HCT116 (cell line): ENCODE data around the gene LMBRD2.

Experiments used
- ATF3 ChIP-seq: IDR thresholded peaks from 2 replicates; pipeline ENCODE4 v1.6.1; 2012
- CTCF ChIP-seq, 3 experiments: fragments of 200-600 bp in 1 of 3; sonication (generic) in 1 of 3; IDR thresholded peaks in 2 of 3; conservative IDR thresholded peaks in 1 of 3; 2 replicates each; pipeline ENCODE4 v1.5.1; 2012 to 2017; ENCODE audit warnings: low read depth in 2 of 3, low read length in 2 of 3, antibody characterized with exemption in 1 of 3, borderline replicate concordance in 1 of 3, control low read depth in 1 of 3, mild to moderate bottlenecking in 1 of 3, mixed read lengths in 1 of 3, mixed run types in 1 of 3, moderate library complexity in 1 of 3; ENCODE audit not compliant: insufficient read depth in 1 of 3
- YY1 ChIP-seq: IDR thresholded peaks from 2 replicates; pipeline ENCODE4 v1.6.1; 2011; ENCODE audit warnings: low read length, low read depth, moderate library complexity, mild to moderate bottlenecking; ENCODE audit not compliant: insufficient replicate concordance; ENCODE audit errors: extremely low read depth

- no peak for TF ChIP-seq CTCF (IDR thresholded peaks at IDR 0.05 in 2 of 3, conservative IDR thresholded peaks at IDR 0.05 in 1 of 3; ENCODE audit: borderline replicate concordance in 1 of 3, insufficient read depth in 1 of 3, low read depth in 2 of 3, low read length in 2 of 3)
- TF ChIP-seq YY1 = peak; percentile 75
- no peak for TF ChIP-seq ATF3
Observed at GRCh38 chr5:36151434-36152323, at the start of gene LMBRD2, which contains the start of gene SKP2.
